ENCODE data around the gene MLNR. TPM values are rescaled to one million over a fixed set of nuclear protein-coding genes. Genes with fewer than 3 reads are reported as not detected.

MLNR gene, protein sequence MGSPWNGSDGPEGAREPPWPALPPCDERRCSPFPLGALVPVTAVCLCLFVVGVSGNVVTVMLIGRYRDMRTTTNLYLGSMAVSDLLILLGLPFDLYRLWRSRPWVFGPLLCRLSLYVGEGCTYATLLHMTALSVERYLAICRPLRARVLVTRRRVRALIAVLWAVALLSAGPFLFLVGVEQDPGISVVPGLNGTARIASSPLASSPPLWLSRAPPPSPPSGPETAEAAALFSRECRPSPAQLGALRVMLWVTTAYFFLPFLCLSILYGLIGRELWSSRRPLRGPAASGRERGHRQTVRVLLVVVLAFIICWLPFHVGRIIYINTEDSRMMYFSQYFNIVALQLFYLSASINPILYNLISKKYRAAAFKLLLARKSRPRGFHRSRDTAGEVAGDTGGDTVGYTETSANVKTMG
- total RNA-seq (2022) (0.44 TPM in 1 of 2 replicates, not detected in the other), Bru-seq, nascent RNA (percentile 36 among the genes with signal in this experiment), BruChase-seq, experiment 1, labeled RNA remaining after a 2-hour chase (percentile 35 among the genes with signal in this experiment), BruChase-seq, experiment 2, labeled RNA remaining after a 6-hour chase (percentile 37 among the genes with signal in this experiment)
- long read RNA-seq: 0 reads

DNA sequence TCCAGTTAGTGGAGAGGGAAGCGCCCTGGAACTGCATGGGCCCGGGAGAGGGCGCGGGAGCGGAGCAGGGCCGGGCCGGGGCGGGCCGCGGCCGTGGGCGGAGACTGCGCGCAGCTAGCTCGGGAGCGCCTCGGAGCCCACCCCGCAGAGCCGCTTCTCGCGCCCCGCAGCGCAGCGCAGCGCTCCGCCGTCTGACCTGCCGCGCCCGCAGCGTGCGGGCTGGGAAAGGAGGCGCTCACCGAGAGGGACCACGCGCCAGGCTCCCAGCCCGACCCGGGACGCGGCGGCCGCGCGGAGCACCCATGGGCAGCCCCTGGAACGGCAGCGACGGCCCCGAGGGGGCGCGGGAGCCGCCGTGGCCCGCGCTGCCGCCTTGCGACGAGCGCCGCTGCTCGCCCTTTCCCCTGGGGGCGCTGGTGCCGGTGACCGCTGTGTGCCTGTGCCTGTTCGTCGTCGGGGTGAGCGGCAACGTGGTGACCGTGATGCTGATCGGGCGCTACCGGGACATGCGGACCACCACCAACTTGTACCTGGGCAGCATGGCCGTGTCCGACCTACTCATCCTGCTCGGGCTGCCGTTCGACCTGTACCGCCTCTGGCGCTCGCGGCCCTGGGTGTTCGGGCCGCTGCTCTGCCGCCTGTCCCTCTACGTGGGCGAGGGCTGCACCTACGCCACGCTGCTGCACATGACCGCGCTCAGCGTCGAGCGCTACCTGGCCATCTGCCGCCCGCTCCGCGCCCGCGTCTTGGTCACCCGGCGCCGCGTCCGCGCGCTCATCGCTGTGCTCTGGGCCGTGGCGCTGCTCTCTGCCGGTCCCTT lies at the start of gene MLNR:
MLNR (plus strand) TSS at position 303 of the 820 bp plus-strand sequence; CDS start at position 303, 0 bp downstream.
- H3K27ac Mint-ChIP-seq (ENCODE audit: unreplicated experiment): no peak within 1 kb of the TSS
- TF ChIP-seq, protein P1, sequence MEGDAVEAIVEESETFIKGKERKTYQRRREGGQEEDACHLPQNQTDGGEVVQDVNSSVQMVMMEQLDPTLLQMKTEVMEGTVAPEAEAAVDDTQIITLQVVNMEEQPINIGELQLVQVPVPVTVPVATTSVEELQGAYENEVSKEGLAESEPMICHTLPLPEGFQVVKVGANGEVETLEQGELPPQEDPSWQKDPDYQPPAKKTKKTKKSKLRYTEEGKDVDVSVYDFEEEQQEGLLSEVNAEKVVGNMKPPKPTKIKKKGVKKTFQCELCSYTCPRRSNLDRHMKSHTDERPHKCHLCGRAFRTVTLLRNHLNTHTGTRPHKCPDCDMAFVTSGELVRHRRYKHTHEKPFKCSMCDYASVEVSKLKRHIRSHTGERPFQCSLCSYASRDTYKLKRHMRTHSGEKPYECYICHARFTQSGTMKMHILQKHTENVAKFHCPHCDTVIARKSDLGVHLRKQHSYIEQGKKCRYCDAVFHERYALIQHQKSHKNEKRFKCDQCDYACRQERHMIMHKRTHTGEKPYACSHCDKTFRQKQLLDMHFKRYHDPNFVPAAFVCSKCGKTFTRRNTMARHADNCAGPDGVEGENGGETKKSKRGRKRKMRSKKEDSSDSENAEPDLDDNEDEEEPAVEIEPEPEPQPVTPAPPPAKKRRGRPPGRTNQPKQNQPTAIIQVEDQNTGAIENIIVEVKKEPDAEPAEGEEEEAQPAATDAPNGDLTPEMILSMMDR (IDR thresholded peaks at IDR 0.05; ENCODE audit: insufficient read depth in 1 of 2, low read depth in 1 of 2, low read length in 1 of 2, severe bottlenecking in 1 of 2, unreplicated experiment in 1 of 2): peak; percentile 33 to 38
- DNase-seq: peak; percentile 70 to 82

DNA sequence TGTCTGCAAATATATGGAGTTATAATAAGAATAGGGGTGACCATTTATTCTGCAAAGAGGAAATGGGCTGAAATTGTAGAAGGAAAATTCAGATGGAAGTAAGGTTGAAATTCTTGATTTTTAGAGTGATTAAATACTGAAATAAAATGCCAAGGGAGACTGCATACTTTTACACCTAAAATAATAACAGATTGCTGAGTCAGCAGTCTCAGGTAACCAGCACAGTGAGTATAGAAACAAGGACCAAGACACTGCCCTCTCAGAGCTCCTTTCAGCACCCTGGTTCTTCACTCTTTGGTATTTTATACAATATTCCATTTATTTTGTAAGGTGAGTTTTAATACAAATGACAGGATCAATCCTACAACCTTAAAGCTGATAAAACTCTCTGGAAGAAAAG lies 48.8 kb upstream of the MLNR start:
- BruUV-seq (replicated peaks): no TSS peak
- Histone ChIP-seq H3K9me3 (no peaks in the 10 kb centered on the region), H3K36me3 (ENCODE audit: control insufficient read depth, insufficient read depth, low read length) (no peaks in the 10 kb centered on the region), H3K4me3 (ENCODE audit: low read depth, low read length) (no peak overlapping the region), H3K4me1 (no peaks in the 10 kb centered on the region), H3K27me3 (replicated peaks; ENCODE audit: control insufficient read depth, insufficient read depth, low read length) (no peaks in the 10 kb centered on the region)
- no peaks in the 10 kb centered on the region for H3K4me1 Mint-ChIP-seq (ENCODE audit: low read depth, unreplicated experiment)
- TF ChIP-seq, protein P1 (IDR thresholded peaks at IDR 0.05; ENCODE audit: insufficient read depth in 1 of 2, low read depth in 1 of 2, low read length in 1 of 2, severe bottlenecking in 1 of 2, unreplicated experiment in 1 of 2): no peak
- H3K4me3 Mint-ChIP-seq (ENCODE audit: unreplicated experiment): no peak overlapping the region
- H3K27me3 Mint-ChIP-seq (ENCODE audit: insufficient read depth, unreplicated experiment): no peaks in the 10 kb centered on the region
- intact Hi-C loops (cut with micrococcal nuclease; ENCODE audit: unreplicated experiment): no loop called here
- no peak overlapping the region for H3K27ac Mint-ChIP-seq (ENCODE audit: unreplicated experiment)
- H3K36me3 Mint-ChIP-seq (ENCODE audit: insufficient read depth, unreplicated experiment): peaks cover 6% of the 10 kb centered on the region
- DNase-seq: no peak
- ChIA-PET CTCF (no interaction called here), POLR2A (no interaction called here)
- no peaks in the 10 kb centered on the region for H3K9me3 Mint-ChIP-seq (ENCODE audit: unreplicated experiment)

More for the DNA sequence above, at the start of gene MLNR:
- 0 out of 2 replicates have a peak, but pooled peaks cover 3% of the 10 kb centered on the region for H3K4me1 ChIP-seq
- Mint-ChIP-seq H3K4me3 (ENCODE audit: unreplicated experiment) (peak within 1 kb of the TSS; percentile 74), H3K4me1 (ENCODE audit: low read depth, unreplicated experiment) (peaks cover 19% of the 10 kb centered on the region), H3K36me3 (ENCODE audit: insufficient read depth, unreplicated experiment) (no peaks in the 10 kb centered on the region), H3K27me3 (ENCODE audit: insufficient read depth, unreplicated experiment) (peaks cover 14% of the 10 kb centered on the region), H3K9me3 (ENCODE audit: unreplicated experiment) (no peaks in the 10 kb centered on the region)
- H3K36me3 ChIP-seq (ENCODE audit: control insufficient read depth, insufficient read depth, low read length): no peaks in the 10 kb centered on the region
- intact Hi-C loops (cut with micrococcal nuclease; ENCODE audit: unreplicated experiment): loop anchor here (10.0 kb wide), 1 partner anchor 65 kb away; no protein-coding TSS in a partner anchor
- no peaks in the 10 kb centered on the region for H3K9me3 ChIP-seq
- peak within 1 kb of the TSS; percentile 31 for H3K4me3 ChIP-seq (ENCODE audit: low read depth, low read length)
- no TSS peak for BruUV-seq (replicated peaks)
- no peaks in the 10 kb centered on the region for H3K27me3 ChIP-seq (replicated peaks; ENCODE audit: control insufficient read depth, insufficient read depth, low read length)
- ChIA-PET CTCF (interaction anchor here (0.6 to 1.9 kb wide), 3 partner anchors 27 to 473 kb away, joined by 3 to 5 read pairs (median 5); partner anchors contain the start of gene CDADC1), POLR2A (interaction anchor here (0.7 kb wide), 1 partner anchor 28 kb away, joined by 3 read pairs; the partner anchor contains the start of gene CDADC1)
